PC-3 (cell line): ENCODE data around the gene RPS19BP1. TPM values are rescaled to one million over a fixed set of nuclear protein-coding genes. Genes with fewer than 3 reads are reported as not detected.

Source experiments
- ATAC-seq: fragments of 200-7000 bp; cut with Tn5 transposase; 2 replicates; pipeline ENCODE4 v1.9.1; 2020; ENCODE audit warnings: mild to moderate bottlenecking, moderate library complexity
- BruUV-seq: library from RNA; stranded (reverse); fragments of 400-500 nt; replicated peaks from 2 replicates; lab custom pipeline; 2021; lab: Mats Ljungman, UMichigan
- CTCF ChIA-PET: fragments of 300-600 bp; sonication (Branson Sonifier 250); formaldehyde crosslinking; loops from one replicate; lab custom pipeline; 2022; ENCODE audit warnings: antibody characterized with exemption; lab: Charles Lee
- POLR2A ChIA-PET: fragments of 300-600 bp; sonication (Branson Sonifier 250); formaldehyde crosslinking; loops from one replicate; lab custom pipeline; 2022; ENCODE audit warnings: antibody characterized with exemption; ENCODE audit not compliant: unreplicated experiment; lab: Charles Lee
- DNase-seq: peaks from one replicate; pipeline ENCODE4 v3.0.0-alpha.2; 2015
- H2AFZ ChIP-seq: fragments of 300-600 bp; sonication (generic); 2 replicates; pipeline ENCODE4 v1.6.0; 2016; ENCODE audit warnings: antibody characterized with exemption, low read length
- H3F3A ChIP-seq: fragments of 300-600 bp; sonication (generic); one replicate; pipeline ENCODE4 v1.6.0; 2017; ENCODE audit warnings: antibody characterized with exemption, low read length, control low read depth, mild to moderate bottlenecking; ENCODE audit not compliant: unreplicated experiment
- H3K27ac ChIP-seq: fragments of 300-600 bp; sonication (generic); 2 replicates; pipeline ENCODE4 v1.5.1; 2016; ENCODE audit warnings: mild to moderate bottlenecking, low read length
- H3K27me3 ChIP-seq: fragments of 300-600 bp; sonication (generic); 2 replicates; pipeline ENCODE4 v1.6.1; 2016; ENCODE audit warnings: low read length, mixed read lengths
- H3K36me3 ChIP-seq: fragments of 300-600 bp; sonication (generic); 2 replicates; pipeline ENCODE4 v1.6.1; 2016; ENCODE audit warnings: low read depth, mixed run types, low read length, mixed read lengths
- H3K4me1 ChIP-seq: fragments of 300-600 bp; sonication (generic); 2 replicates; pipeline ENCODE4 v1.5.1; 2016; ENCODE audit warnings: low read length; ENCODE audit not compliant: insufficient read depth
- H3K4me2 ChIP-seq: fragments of 300-600 bp; sonication (generic); 2 replicates; pipeline ENCODE4 v1.6.0; 2016; ENCODE audit warnings: low read length
- H3K4me3 ChIP-seq: fragments of 300-600 bp; sonication (generic); 2 replicates; pipeline ENCODE4 v1.5.1; 2016; ENCODE audit warnings: mild to moderate bottlenecking, low read length, mixed read lengths
- H3K79me2 ChIP-seq: fragments of 300-600 bp; sonication (generic); 2 replicates; pipeline ENCODE4 v1.6.1; 2017; ENCODE audit warnings: low read length, mixed read lengths
- H3K9ac ChIP-seq: fragments of 300-600 bp; sonication (generic); 2 replicates; pipeline ENCODE4 v1.6.0; 2016; ENCODE audit warnings: mild to moderate bottlenecking, low read length
- H3K9me2 ChIP-seq: fragments of 300-600 bp; sonication (generic); replicated peaks from 2 replicates; pipeline ENCODE4 v1.6.1; 2016; ENCODE audit warnings: mixed run types, low read length, mixed read lengths
- H3K9me3 ChIP-seq: fragments of 300-600 bp; sonication (generic); 2 replicates; pipeline ENCODE4 v1.6.1; 2016; ENCODE audit warnings: low read length, mixed read lengths
- H4K20me1 ChIP-seq: fragments of 300-600 bp; sonication (generic); 2 replicates; pipeline ENCODE4 v1.6.1; 2016; ENCODE audit warnings: low read length, mixed read lengths
- EZH2 ChIP-seq: fragments of 300-600 bp; sonication (generic); IDR thresholded peaks from one replicate; pipeline ENCODE4 v1.6.1; 2017; ENCODE audit warnings: antibody characterized with exemption, mild to moderate bottlenecking, low read length; ENCODE audit not compliant: unreplicated experiment
- EZH2phosphoT487 ChIP-seq: fragments of 300-600 bp; sonication (generic); IDR thresholded peaks from 2 replicates; pipeline ENCODE4 v1.6.1; 2018; ENCODE audit warnings: mild to moderate bottlenecking, antibody characterized with exemption, low read length, borderline replicate concordance
- intact Hi-C: fragments of 100-400 bp; cut with micrococcal nuclease; formaldehyde crosslinking; loops from 2 replicates; pipeline ENCODE4 v1.9.0; 2023
- total RNA-seq: library from RNA; depleted of rRNA; stranded (reverse); fragments of >200 nt; gene quantifications from 2 replicates; pipeline ENCODE4 v1.2.3, GENCODE V29; 2014
- TF ChIP-seq, protein P1 (sequence below): fragments of 300-600 bp; sonication (generic); conservative IDR thresholded peaks from 2 replicates; pipeline ENCODE4 v1.5.1; 2017; ENCODE audit warnings: antibody characterized with exemption, low read depth, mild to moderate bottlenecking, low read length

The RPS19BP1 gene
- total RNA-seq, 1 experiment from 2014 or later: 253 TPM

DNA sequence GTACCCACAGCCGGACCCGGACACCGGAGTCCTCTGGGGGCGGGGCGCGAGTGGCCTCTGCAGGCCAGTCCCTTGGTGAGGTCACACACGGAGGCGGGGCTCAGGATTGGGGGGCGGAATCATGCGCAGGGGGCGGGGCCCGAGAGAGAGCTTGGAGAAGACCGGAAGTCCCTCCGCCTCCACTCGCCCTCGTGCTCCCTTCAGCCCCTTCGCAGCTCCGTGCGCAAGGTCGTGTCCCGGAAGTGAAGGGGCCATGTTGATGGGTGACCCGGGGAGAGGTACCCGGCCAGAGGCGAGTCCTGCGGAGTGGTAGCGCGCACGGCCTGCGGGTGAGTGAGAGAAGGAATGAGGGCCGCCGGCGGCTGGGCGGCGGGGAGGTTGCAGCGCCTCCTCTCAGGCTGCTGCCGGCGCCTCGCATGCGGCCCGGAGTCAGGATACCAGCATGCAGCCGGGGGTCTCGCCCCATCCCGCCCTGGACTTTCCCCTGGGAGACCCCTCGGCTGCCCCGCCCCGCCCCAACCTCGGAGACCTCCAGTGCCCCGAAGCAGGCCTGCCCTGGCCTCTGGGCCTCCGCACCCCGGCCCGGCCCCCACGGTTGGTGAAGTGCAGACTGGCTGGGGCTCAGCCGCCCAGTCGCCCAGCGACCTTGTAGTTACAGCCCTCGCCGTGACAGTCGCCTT, 30.3 kb downstream of the RPS19BP1 start, which contains the start of gene MIEF1:
TSS of gene MIEF1 (plus strand) at position 182 of the 680 bp plus-strand sequence. CDS start 9,005 bp downstream, outside the sequence.
- Histone ChIP-seq H3F3A (no peaks in the 10 kb centered on the region), H3K4me1 (peaks cover 17% of the 10 kb centered on the region), H2AFZ (peak within 1 kb of the TSS; percentile 78), H3K4me2 (peak within 1 kb of the TSS; percentile 78), H3K79me2 (peaks cover 46% of the 10 kb centered on the region), H3K27ac (peak within 1 kb of the TSS; percentile 25; the same call in 1 of the 2 replicates), H3K4me3 (peak within 1 kb of the TSS; percentile 93), H4K20me1 (no peaks in the 10 kb centered on the region), H3K36me3 (peaks cover 25% of the 10 kb centered on the region; the same call in 1 of the 2 replicates), H3K9me3 (no peaks in the 10 kb centered on the region), H3K9me2 (no peaks in the 10 kb centered on the region), H3K9ac (peak within 1 kb of the TSS; percentile 94), H3K27me3 (no peaks in the 10 kb centered on the region)
- BruUV-seq: no TSS peak
- ChIA-PET POLR2A (no interaction called here), CTCF (interaction anchor here (1.0 kb wide), 2 partner anchors 18 to 27 kb away, joined by 4 to 5 read pairs; partner anchors contain the start of gene ATF4)
- intact Hi-C loops: no loop called here
- ATAC-seq (peak; percentile 97), DNase-seq (peak; percentile 90)
- TF ChIP-seq EZH2phosphoT487: no peak
- TF ChIP-seq, protein P1, sequence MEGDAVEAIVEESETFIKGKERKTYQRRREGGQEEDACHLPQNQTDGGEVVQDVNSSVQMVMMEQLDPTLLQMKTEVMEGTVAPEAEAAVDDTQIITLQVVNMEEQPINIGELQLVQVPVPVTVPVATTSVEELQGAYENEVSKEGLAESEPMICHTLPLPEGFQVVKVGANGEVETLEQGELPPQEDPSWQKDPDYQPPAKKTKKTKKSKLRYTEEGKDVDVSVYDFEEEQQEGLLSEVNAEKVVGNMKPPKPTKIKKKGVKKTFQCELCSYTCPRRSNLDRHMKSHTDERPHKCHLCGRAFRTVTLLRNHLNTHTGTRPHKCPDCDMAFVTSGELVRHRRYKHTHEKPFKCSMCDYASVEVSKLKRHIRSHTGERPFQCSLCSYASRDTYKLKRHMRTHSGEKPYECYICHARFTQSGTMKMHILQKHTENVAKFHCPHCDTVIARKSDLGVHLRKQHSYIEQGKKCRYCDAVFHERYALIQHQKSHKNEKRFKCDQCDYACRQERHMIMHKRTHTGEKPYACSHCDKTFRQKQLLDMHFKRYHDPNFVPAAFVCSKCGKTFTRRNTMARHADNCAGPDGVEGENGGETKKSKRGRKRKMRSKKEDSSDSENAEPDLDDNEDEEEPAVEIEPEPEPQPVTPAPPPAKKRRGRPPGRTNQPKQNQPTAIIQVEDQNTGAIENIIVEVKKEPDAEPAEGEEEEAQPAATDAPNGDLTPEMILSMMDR: no peak
- no peak for TF ChIP-seq EZH2

DNA sequence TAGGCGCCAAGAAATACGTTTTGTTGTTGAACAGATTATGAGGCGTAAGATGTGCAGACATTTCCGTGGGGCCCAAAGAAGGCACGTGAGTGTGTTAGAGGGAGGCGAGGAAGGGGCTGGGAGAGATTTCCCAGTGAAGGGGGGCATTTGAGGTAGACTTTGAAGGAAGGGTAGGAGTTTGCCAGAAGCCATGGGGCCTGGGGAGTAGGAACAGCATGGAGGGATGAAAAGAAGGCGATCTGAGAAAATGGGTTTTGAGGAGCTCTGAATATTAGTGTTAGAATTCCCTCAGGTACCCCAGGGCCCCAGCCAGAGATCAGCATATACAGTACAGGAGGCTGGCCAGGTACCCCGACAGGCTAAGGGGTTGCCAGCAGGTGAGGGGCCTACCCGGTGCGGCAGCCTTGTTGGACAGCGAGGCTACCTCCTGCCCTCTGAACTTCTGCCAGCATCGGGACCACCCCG, 30.9 kb downstream of the RPS19BP1 start:
- Histone ChIP-seq H3K79me2 (peaks cover 44% of the 10 kb centered on the region), H3K4me1 (peaks cover 17% of the 10 kb centered on the region), H3K4me2 (peak overlapping the region; percentile 78), H3K9me2 (no peaks in the 10 kb centered on the region), H3F3A (no peaks in the 10 kb centered on the region), H3K4me3 (peak overlapping the region; percentile 93), H2AFZ (peak overlapping the region; percentile 78), H3K9ac (peak overlapping the region; percentile 94), H3K27me3 (no peaks in the 10 kb centered on the region), H3K27ac (no peak overlapping the region), H4K20me1 (no peaks in the 10 kb centered on the region), H3K9me3 (no peaks in the 10 kb centered on the region), H3K36me3 (peaks cover 23% of the 10 kb centered on the region; the same call in 1 of the 2 replicates)
- ATAC-seq: peak; percentile 20; the same call in 1 of the 2 replicates
- ChIA-PET CTCF (interaction anchor here (1.0 kb wide), 2 partner anchors 18 to 28 kb away, joined by 4 to 5 read pairs; partner anchors contain the start of gene ATF4), POLR2A (no interaction called here)
- TSS peak; percentile 90 for BruUV-seq
- TF ChIP-seq EZH2phosphoT487 (no peak), EZH2 (no peak)
- TF ChIP-seq, protein P1: no peak
- DNase-seq: no peak
- intact Hi-C loops: no loop called here

DNA sequence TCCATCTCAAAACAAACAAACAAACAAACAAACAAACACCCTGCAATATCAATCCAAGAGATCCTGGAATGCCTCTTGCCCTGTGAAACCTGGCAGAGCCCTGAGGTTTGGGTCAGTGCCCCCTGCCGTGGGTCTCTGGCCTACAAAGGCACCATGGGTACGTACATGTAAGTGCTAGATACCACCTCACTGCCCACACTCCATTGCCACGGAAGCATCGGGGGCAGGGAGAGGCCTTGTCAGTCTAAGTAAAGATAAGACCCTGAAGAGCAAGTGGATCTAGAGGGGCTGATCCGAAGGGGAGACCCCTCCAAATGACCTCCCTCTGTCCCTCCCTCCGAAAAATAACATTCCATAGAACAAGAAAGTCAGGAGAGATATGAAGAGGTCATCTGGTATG, 32.4 kb downstream of the RPS19BP1 start:
- DNase-seq (no peak), ATAC-seq (no peak)
- TF ChIP-seq EZH2phosphoT487 (no peak), EZH2 (no peak)
- TF ChIP-seq, protein P1: no peak
- intact Hi-C loops: no loop called here
- Histone ChIP-seq H3K4me3 (no peak overlapping the region), H3K4me2 (no peak overlapping the region), H3K4me1 (peaks cover 17% of the 10 kb centered on the region), H3F3A (no peaks in the 10 kb centered on the region), H2AFZ (no peak overlapping the region), H3K36me3 (peaks cover 9% of the 10 kb centered on the region; the same call in 1 of the 2 replicates), H3K9me3 (no peaks in the 10 kb centered on the region), H3K9ac (no peak overlapping the region), H3K79me2 (peaks cover 28% of the 10 kb centered on the region), H3K9me2 (no peaks in the 10 kb centered on the region), H3K27me3 (no peaks in the 10 kb centered on the region), H4K20me1 (no peaks in the 10 kb centered on the region), H3K27ac (no peak overlapping the region)
- BruUV-seq: no TSS peak
- POLR2A ChIA-PET: no interaction called here
- CTCF ChIA-PET: no interaction called here
